ENCODE measurements around the gene PKDREJ. TPM values are rescaled to one million over a fixed set of nuclear protein-coding genes. Genes with fewer than 3 reads are reported as not detected.

PKDREJ gene
- total RNA-seq, 1 experiment from 2014 or later = 0.04 TPM

DNA sequence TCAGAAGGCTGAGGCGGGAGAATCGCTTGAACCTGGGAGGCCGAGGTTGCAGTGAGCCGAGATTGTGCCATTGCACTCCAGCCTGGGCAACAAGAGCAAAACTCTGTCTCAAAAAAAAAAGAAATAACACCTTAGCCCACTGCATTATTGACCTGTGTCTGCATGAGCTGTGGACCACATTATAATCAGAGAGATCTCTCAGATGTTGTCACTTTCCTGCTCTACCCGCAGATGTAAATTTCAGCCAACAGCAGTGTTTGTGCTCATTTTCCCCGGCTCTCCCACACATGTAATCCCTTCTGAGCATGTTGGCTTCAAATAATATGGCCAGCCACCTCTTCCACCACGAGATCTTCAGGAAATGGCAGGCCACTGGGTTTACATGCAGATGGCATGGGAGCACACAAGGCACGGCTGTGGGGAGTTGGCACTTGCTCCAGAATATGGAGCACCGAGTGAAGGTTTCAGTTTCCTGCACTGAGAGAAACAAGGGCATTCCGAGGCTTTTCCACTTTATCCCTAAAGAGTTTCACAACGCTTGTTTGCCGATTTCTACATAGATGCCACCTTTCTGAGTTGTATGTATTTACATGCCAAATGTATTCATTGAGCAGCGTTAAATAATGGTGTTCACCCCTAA, 32.8 kb downstream of the PKDREJ start:
- H3K4me3 Mint-ChIP-seq = no peak overlapping the region
- no peaks in the 10 kb centered on the region for H3K36me3 Mint-ChIP-seq (ENCODE audit: insufficient read depth in 1 of 3, low read depth in 3 of 3)
- Histone ChIP-seq H3K9ac (ENCODE audit: extremely low read depth, insufficient read length, low read length) (no peak overlapping the region), H3K23me2 (ENCODE audit: insufficient read length, low read depth, low read length, poor library complexity, severe bottlenecking) (no peaks in the 10 kb centered on the region), H3K4ac (ENCODE audit: low read depth, low read length) (no peak overlapping the region), H2BK12ac (ENCODE audit: insufficient read length, low read depth, low read length) (no peak overlapping the region), H2BK5ac (ENCODE audit: insufficient read length, low read length) (no peak overlapping the region), H2BK20ac (ENCODE audit: low read depth, low read length, poor library complexity, severe bottlenecking) (no peak overlapping the region), H3K79me1 (ENCODE audit: insufficient read depth, low read depth, low read length, poor library complexity, severe bottlenecking) (no peaks in the 10 kb centered on the region), H3K18ac (ENCODE audit: insufficient read length, low read depth, low read length) (no peak overlapping the region), H4K8ac (replicated peaks; ENCODE audit: insufficient read length, low read depth, low read length) (no peak overlapping the region), H3K23ac (ENCODE audit: insufficient read length, low read depth, low read length) (no peak overlapping the region), H2BK120ac (ENCODE audit: low read depth, low read length, poor library complexity, severe bottlenecking) (no peak overlapping the region), H3K9me3 (ENCODE audit: control insufficient read depth, low read depth, low read length) (no peaks in the 10 kb centered on the region), H3K14ac (ENCODE audit: insufficient read depth, low read length) (no peak overlapping the region), H4K5ac (ENCODE audit: insufficient read length, low read depth, low read length) (no peak overlapping the region), H3K27ac (ENCODE audit: insufficient read length, low read depth, low read length) (no peak overlapping the region), H3K79me2 (ENCODE audit: insufficient read depth, low read length) (no peaks in the 10 kb centered on the region), H3K4me1 (ENCODE audit: insufficient read depth, low read length) (no peaks in the 10 kb centered on the region), H2AFZ (ENCODE audit: low read length) (no peak overlapping the region), H4K91ac (ENCODE audit: insufficient read length, low read depth, low read length) (no peak overlapping the region), H3K27me3 (ENCODE audit: insufficient read depth, low read length) (no peaks in the 10 kb centered on the region), H3T11ph (ENCODE audit: low read length) (no peak overlapping the region), H2BK15ac (ENCODE audit: low read depth, low read length) (no peak overlapping the region), H3K4me2 (ENCODE audit: insufficient read depth, insufficient read length, low read length) (no peak overlapping the region), H3K56ac (ENCODE audit: insufficient read length, low read depth, low read length) (no peak overlapping the region), H2AK5ac (ENCODE audit: insufficient read length, low read length) (no peak overlapping the region), H4K20me1 (ENCODE audit: control insufficient read depth, insufficient read depth, insufficient read length) (no peaks in the 10 kb centered on the region)
- H3K4me1 Mint-ChIP-seq = no peaks in the 10 kb centered on the region
- WGBS (ENCODE audit: extremely low coverage, insufficient read length, low lambda C conversion rate) = no CpG with 5 or more reads among the region's 13 CpGs
- peak overlapping the region in 1 of 3 experiments; percentile 21; a peak in 1 of 7 replicates for H3K27ac Mint-ChIP-seq
- DNase-seq = no peak
- no peaks in the 10 kb centered on the region; a peak in 2 of 5 replicates for H3K9me3 Mint-ChIP-seq
- H3K27me3 Mint-ChIP-seq (ENCODE audit: low read depth) = no peaks in the 10 kb centered on the region
- TF ChIP-seq, protein P1, sequence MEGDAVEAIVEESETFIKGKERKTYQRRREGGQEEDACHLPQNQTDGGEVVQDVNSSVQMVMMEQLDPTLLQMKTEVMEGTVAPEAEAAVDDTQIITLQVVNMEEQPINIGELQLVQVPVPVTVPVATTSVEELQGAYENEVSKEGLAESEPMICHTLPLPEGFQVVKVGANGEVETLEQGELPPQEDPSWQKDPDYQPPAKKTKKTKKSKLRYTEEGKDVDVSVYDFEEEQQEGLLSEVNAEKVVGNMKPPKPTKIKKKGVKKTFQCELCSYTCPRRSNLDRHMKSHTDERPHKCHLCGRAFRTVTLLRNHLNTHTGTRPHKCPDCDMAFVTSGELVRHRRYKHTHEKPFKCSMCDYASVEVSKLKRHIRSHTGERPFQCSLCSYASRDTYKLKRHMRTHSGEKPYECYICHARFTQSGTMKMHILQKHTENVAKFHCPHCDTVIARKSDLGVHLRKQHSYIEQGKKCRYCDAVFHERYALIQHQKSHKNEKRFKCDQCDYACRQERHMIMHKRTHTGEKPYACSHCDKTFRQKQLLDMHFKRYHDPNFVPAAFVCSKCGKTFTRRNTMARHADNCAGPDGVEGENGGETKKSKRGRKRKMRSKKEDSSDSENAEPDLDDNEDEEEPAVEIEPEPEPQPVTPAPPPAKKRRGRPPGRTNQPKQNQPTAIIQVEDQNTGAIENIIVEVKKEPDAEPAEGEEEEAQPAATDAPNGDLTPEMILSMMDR (conservative IDR thresholded peaks at IDR 0.05) = no peak

Measured in H9 (cell line).